H1 (cell line): ENCODE data around the gene BORA.

Source experiments
- ASH2L ChIP-seq: fragments of 200-600, 300-600 bp; sonication (generic); IDR thresholded peaks from one replicate; pipeline ENCODE4 v1.7.1; 2017; ENCODE audit warnings: low read length
- CBX8 ChIP-seq: fragments of 300-800, 300-1000 bp; sonication (generic); IDR thresholded peaks from 2 replicates; pipeline ENCODE4 v1.7.1; 2016; ENCODE audit warnings: low read depth, low read length, borderline replicate concordance
- CHD1 ChIP-seq: IDR thresholded peaks from 2 replicates; pipeline ENCODE4 v1.6.1; 2012; ENCODE audit warnings: low read depth, low read length, improper control_type of control experiment
- EGR1 ChIP-seq: IDR thresholded peaks from 2 replicates; pipeline ENCODE4 v1.6.1; 2011; ENCODE audit warnings: low read depth, low read length, borderline replicate concordance
- EP300 ChIP-seq, 2 experiments: IDR thresholded peaks; 1 replicate in 1 of 2; 2 replicates in 1 of 2; pipeline ENCODE4 v1.6.1; 2011 to 2012; ENCODE audit warnings: low read depth in 2 of 2, low read length in 2 of 2, mild to moderate bottlenecking in 2 of 2, borderline replicate concordance in 1 of 2, inconsistent platforms in 1 of 2, moderate library complexity in 1 of 2
- HDAC2 ChIP-seq, 2 experiments: fragments of 300-600 bp in 1 of 2; sonication (generic) in 1 of 2; IDR thresholded peaks; 2 replicates each; pipeline ENCODE4 v1.6.1; 2011 to 2012; ENCODE audit warnings: low read depth in 2 of 2, low read length in 2 of 2, mild to moderate bottlenecking in 2 of 2, moderate library complexity in 2 of 2, borderline replicate concordance in 1 of 2, inconsistent platforms in 1 of 2
- MAFK ChIP-seq: IDR thresholded peaks from 2 replicates; pipeline ENCODE4 v1.6.1; 2012; ENCODE audit warnings: low read depth, mild to moderate bottlenecking, improper control_type of control experiment, low read length
- POLR2A ChIP-seq, 2 experiments: IDR thresholded peaks; 1 replicate in 1 of 2; 2 replicates in 1 of 2; pipeline ENCODE4 v1.6.1; 2011; ENCODE audit warnings: low read depth in 2 of 2, low read length in 2 of 2, mild to moderate bottlenecking in 2 of 2; ENCODE audit errors: control extremely low read depth in 1 of 2
- RAD21 ChIP-seq, 2 experiments: IDR thresholded peaks in 1 of 2; conservative IDR thresholded peaks in 1 of 2; 2 replicates each; pipeline ENCODE4 v1.6.1; 2011; ENCODE audit warnings: low read depth in 2 of 2, low read length in 2 of 2, improper control_type of control experiment in 1 of 2, inconsistent platforms in 1 of 2, mild to moderate bottlenecking in 1 of 2, moderate library complexity in 1 of 2
- TAF1 ChIP-seq: IDR thresholded peaks from 2 replicates; pipeline ENCODE4 v1.6.1; 2011; ENCODE audit warnings: mild to moderate bottlenecking, low read depth, low read length
- YY1 ChIP-seq: IDR thresholded peaks from 2 replicates; pipeline ENCODE4 v1.6.1; 2011; ENCODE audit warnings: low read depth, mild to moderate bottlenecking, low read length
- TF ChIP-seq, protein P1 (sequence below), 3 experiments: IDR thresholded peaks; 1 replicate in 2 of 3; 2 replicates in 1 of 3; pipeline versions ENCODE4 v1.5.1 to v1.6.1; 2011; ENCODE audit warnings: low read length in 3 of 3, mild to moderate bottlenecking in 3 of 3, inconsistent platforms in 2 of 3, low read depth in 1 of 3, moderate library complexity in 1 of 3; ENCODE audit not compliant: insufficient read depth in 1 of 3; ENCODE audit errors: control extremely low read depth in 1 of 3

DNA sequence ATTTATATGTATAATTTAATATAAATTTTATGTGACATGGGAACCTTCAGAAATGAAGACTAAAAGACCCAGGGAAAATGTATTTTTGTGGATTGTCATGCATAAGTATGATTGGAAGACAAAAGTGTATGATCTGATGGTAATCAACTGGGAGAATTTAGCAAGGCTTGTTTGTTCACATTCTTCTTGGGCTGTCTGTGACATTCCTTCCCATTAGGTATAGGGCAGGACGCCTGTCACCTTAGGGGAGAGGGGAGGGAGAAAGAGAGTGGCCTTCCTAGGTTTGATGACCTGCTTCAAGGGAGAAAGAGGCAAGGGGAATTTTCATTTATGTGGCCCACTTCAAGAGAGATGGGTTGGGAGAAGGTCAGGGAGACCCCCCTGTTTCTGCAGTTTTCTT lies 76.6 kb downstream of the BORA start:
- no peak for TF ChIP-seq TAF1
- TF ChIP-seq ASH2L, result no peak
- no peak for TF ChIP-seq MAFK
- TF ChIP-seq EGR1, result no peak
- no peak for TF ChIP-seq YY1
- TF ChIP-seq POLR2A (IDR thresholded peaks at IDR 0.05; ENCODE audit: control extremely low read depth in 1 of 2, low read depth in 2 of 2, low read length in 2 of 2), result no peak
- TF ChIP-seq, protein P1, sequence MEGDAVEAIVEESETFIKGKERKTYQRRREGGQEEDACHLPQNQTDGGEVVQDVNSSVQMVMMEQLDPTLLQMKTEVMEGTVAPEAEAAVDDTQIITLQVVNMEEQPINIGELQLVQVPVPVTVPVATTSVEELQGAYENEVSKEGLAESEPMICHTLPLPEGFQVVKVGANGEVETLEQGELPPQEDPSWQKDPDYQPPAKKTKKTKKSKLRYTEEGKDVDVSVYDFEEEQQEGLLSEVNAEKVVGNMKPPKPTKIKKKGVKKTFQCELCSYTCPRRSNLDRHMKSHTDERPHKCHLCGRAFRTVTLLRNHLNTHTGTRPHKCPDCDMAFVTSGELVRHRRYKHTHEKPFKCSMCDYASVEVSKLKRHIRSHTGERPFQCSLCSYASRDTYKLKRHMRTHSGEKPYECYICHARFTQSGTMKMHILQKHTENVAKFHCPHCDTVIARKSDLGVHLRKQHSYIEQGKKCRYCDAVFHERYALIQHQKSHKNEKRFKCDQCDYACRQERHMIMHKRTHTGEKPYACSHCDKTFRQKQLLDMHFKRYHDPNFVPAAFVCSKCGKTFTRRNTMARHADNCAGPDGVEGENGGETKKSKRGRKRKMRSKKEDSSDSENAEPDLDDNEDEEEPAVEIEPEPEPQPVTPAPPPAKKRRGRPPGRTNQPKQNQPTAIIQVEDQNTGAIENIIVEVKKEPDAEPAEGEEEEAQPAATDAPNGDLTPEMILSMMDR (IDR thresholded peaks at IDR 0.05; ENCODE audit: control extremely low read depth in 1 of 3, insufficient read depth in 1 of 3, low read depth in 1 of 3, low read length in 3 of 3), result no peak
- TF ChIP-seq HDAC2 (IDR thresholded peaks at IDR 0.05; ENCODE audit: borderline replicate concordance in 1 of 2, low read depth in 2 of 2, low read length in 2 of 2), result no peak
- no peak for TF ChIP-seq CBX8
- TF ChIP-seq RAD21 (IDR thresholded peaks at IDR 0.05 in 1 of 2, conservative IDR thresholded peaks at IDR 0.05 in 1 of 2; ENCODE audit: low read depth in 2 of 2, low read length in 2 of 2), result no peak
- no peak for TF ChIP-seq CHD1
- no peak for TF ChIP-seq EP300 (IDR thresholded peaks at IDR 0.05; ENCODE audit: borderline replicate concordance in 1 of 2, low read depth in 2 of 2, low read length in 2 of 2)
